Liver (tissue), 9 donors: Measurements from ENCODE around the gene FAAH2. TPM values are rescaled to one million over a fixed set of nuclear protein-coding genes. Genes with fewer than 3 reads are reported as not detected.

ENCODE experiments used
- DNase-seq: peaks from one replicate; pipeline ENCODE4 v3.0.0-alpha.2; 2017; ENCODE audit warnings: low spot score
- H3K27ac ChIP-seq, 2 donors: one replicate each; pipeline ENCODE4 v1.7.0; 2013; ENCODE audit warnings: inconsistent platforms in 2 of 2, low read length in 2 of 2, control low read depth in 1 of 2, low read depth in 1 of 2, mild to moderate bottlenecking in 1 of 2
- H3K27me3 ChIP-seq, 4 donors: one replicate each; pipeline versions ENCODE4 v1.6.1 to v1.7.0; 2013; ENCODE audit warnings: low read length in 3 of 4, inconsistent platforms in 1 of 4, mild to moderate bottlenecking in 1 of 4, moderate library complexity in 1 of 4; ENCODE audit not compliant: control insufficient read depth in 4 of 4, insufficient read depth in 4 of 4
- H3K36me3 ChIP-seq, 4 donors: one replicate each; pipeline versions ENCODE4 v1.6.1 to v1.7.0; 2013; ENCODE audit warnings: low read length in 3 of 4, mild to moderate bottlenecking in 3 of 4, low read depth in 1 of 4, moderate library complexity in 1 of 4; ENCODE audit not compliant: control insufficient read depth in 4 of 4, insufficient read depth in 3 of 4
- H3K4me1 ChIP-seq, 4 donors: one replicate each; pipeline versions ENCODE4 v1.6.1 to v1.7.0; 2013; ENCODE audit warnings: low read length in 3 of 4, mild to moderate bottlenecking in 3 of 4, moderate library complexity in 1 of 4; ENCODE audit not compliant: control insufficient read depth in 4 of 4, insufficient read depth in 4 of 4
- H3K4me3 ChIP-seq, 3 donors: one replicate each; pipeline versions ENCODE4 v1.6.1 to v1.7.0; 2013; ENCODE audit warnings: low read length in 3 of 3, control low read depth in 1 of 3, low read depth in 1 of 3, mild to moderate bottlenecking in 1 of 3
- H3K9ac ChIP-seq, 2 donors: one replicate each; pipeline ENCODE4 v1.7.0; 2013; ENCODE audit warnings: low read length in 2 of 2, mild to moderate bottlenecking in 2 of 2, moderate library complexity in 2 of 2, control low read depth in 1 of 2, low read depth in 1 of 2
- H3K9me3 ChIP-seq, 4 donors: one replicate each; pipeline versions ENCODE4 v1.6.1 to v1.7.0; 2013; ENCODE audit warnings: low read length in 3 of 4; ENCODE audit not compliant: control insufficient read depth in 4 of 4
- EGR1 ChIP-seq, 2 donors: IDR thresholded peaks; 2 replicates each; pipeline ENCODE4 v1.6.1; 2016 to 2018; ENCODE audit warnings: antibody characterized with exemption in 2 of 2, low read depth in 2 of 2
- FOXA1 ChIP-seq: IDR thresholded peaks from 2 replicates; pipeline ENCODE4 v1.6.1; 2016; ENCODE audit warnings: antibody characterized with exemption
- FOXA2 ChIP-seq: IDR thresholded peaks from 2 replicates; pipeline ENCODE4 v1.6.1; 2016; ENCODE audit warnings: antibody characterized with exemption
- GABPA ChIP-seq, 2 donors: IDR thresholded peaks in 1 of 2; conservative IDR thresholded peaks in 1 of 2; 2 replicates each; pipeline ENCODE4 v1.6.1; 2016; ENCODE audit warnings: antibody characterized with exemption in 2 of 2, mild to moderate bottlenecking in 1 of 2, moderate library complexity in 1 of 2
- HNF4A ChIP-seq, 2 donors: conservative IDR thresholded peaks; 2 replicates each; pipeline ENCODE4 v1.6.1; 2016; ENCODE audit warnings: antibody characterized with exemption in 2 of 2, mild to moderate bottlenecking in 2 of 2
- HNF4G ChIP-seq: IDR thresholded peaks from 2 replicates; pipeline ENCODE4 v1.6.1; 2016; ENCODE audit warnings: antibody characterized with exemption
- JUND ChIP-seq, 2 donors: IDR thresholded peaks; 2 replicates each; pipeline ENCODE4 v1.6.1; 2016; ENCODE audit warnings: antibody characterized with exemption in 2 of 2
- NR2F2 ChIP-seq: IDR thresholded peaks from 2 replicates; pipeline ENCODE4 v1.6.1; 2016; ENCODE audit warnings: antibody characterized with exemption
- RAD21 ChIP-seq, 2 donors: IDR thresholded peaks; 2 replicates each; pipeline ENCODE4 v1.6.1; 2016; ENCODE audit warnings: antibody characterized with exemption in 2 of 2, mild to moderate bottlenecking in 2 of 2
- RXRA ChIP-seq, 2 donors: IDR thresholded peaks; 2 replicates each; pipeline ENCODE4 v1.6.1; 2017 to 2018; ENCODE audit warnings: antibody characterized with exemption in 2 of 2, mild to moderate bottlenecking in 1 of 2
- SP1 ChIP-seq: IDR thresholded peaks from 2 replicates; pipeline ENCODE4 v1.6.1; 2018; ENCODE audit warnings: antibody characterized with exemption, mild to moderate bottlenecking
- YY1 ChIP-seq: IDR thresholded peaks from 2 replicates; pipeline ENCODE4 v1.6.1; 2016; ENCODE audit warnings: antibody characterized with exemption, mild to moderate bottlenecking
- WGBS: extraction: QIAGEN DNeasy Blood & Tissue Kit; methylation state at CpG from one replicate; pipeline ENCODE4 v1.1.7; 2013; 5-methylcytosine and 5-hydroxymethylcytosine counted together
- polyA plus RNA-seq, 2 donors: library from polyadenylated mRNA; stranded (reverse) in 1 of 2; unstranded in 1 of 2; fragments of 200-250 nt in 1 of 2; fragments of >200 nt in 1 of 2; fragmentation: Nextera tagmentation in 1 of 2; extraction: Ambion mirVana in 1 of 2; gene quantifications; one replicate each; pipeline versions ENCODE4 v1.2.1 to v1.2.3, GENCODE V29; 2013 to 2015
- total RNA-seq, 2 donors: library from RNA; depleted of rRNA; stranded (reverse); fragments of >200 nt; gene quantifications; one replicate each; pipeline ENCODE4 v1.2.3, GENCODE V29; 2014
- TF ChIP-seq, protein P1 (sequence below): IDR thresholded peaks from 2 replicates; pipeline ENCODE4 v1.6.1; 2016; ENCODE audit warnings: antibody characterized with exemption
- TF ChIP-seq, protein P2 (sequence below): IDR thresholded peaks from 2 replicates; pipeline ENCODE4 v1.6.1; 2016; ENCODE audit warnings: antibody characterized with exemption
- TF ChIP-seq, protein P3 (sequence below): IDR thresholded peaks from 2 replicates; pipeline ENCODE4 v1.6.1; 2016; ENCODE audit warnings: antibody characterized with exemption, mild to moderate bottlenecking
- TF ChIP-seq, protein P4 (sequence below): fragments of 150-350 bp; IDR thresholded peaks from 2 replicates; pipeline ENCODE4 v1.5.1; 2017; ENCODE audit warnings: improper control_type of control experiment, low read depth, low read length; ENCODE audit not compliant: missing input control
- donor health status: healthy.
- donor health status: healthy.
- donor health status: healthy.
- donor health status: healthy.
- donor health status: healthy.

The FAAH2 gene
- total and polyA plus RNA-seq, 4 donors: 3.6 to 13.9 (median 5.8) TPM

DNA sequence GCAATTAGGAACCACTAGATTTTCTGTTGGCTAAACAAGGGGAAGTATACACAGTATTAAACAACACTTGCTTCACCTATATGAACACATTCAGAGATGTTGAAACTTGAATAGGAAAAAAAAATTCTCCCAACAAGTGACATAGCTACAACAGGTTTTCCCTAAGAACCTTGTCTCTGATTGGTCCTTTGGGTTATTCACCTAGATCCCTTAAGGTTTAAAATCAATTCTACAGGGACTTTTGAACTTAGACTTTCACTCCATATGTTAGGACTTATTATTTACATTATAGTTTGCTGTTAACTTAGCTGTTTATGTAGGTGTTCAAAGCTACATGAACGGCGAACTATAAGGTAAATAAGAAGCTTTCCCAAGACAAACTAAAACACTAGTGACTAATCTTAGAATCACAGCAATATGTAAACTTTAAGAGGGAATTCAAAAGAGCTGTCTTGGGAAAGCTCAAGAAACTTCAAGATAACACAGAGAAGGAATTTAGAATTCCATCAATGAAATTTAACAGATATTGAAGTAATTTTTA, 233.1 kb downstream of the FAAH2 start:
- no peak for DNase-seq
- Histone ChIP-seq H3K9me3 (no peaks in the 10 kb centered on the region), H3K9ac (no peak overlapping the region), H3K36me3 (no peaks in the 10 kb centered on the region), H3K27ac (no peak overlapping the region), H3K4me3 (no peak overlapping the region), H3K4me1 (no peaks in the 10 kb centered on the region), H3K27me3 (no peaks in the 10 kb centered on the region)
- 36% methylated on average over 2 of the region's 2 CpGs for WGBS
- TF ChIP-seq JUND (IDR thresholded peaks at IDR 0.05) (no peak), RAD21 (IDR thresholded peaks at IDR 0.05) (no peak), RXRA (IDR thresholded peaks at IDR 0.05) (no peak), HNF4G (no peak), FOXA1 (no peak), GABPA (IDR thresholded peaks at IDR 0.05 in 1 of 2, conservative IDR thresholded peaks at IDR 0.05 in 1 of 2) (no peak), SP1 (no peak), EGR1 (IDR thresholded peaks at IDR 0.05; ENCODE audit: low read depth in 2 of 2) (no peak), FOXA2 (no peak), NR2F2 (no peak), HNF4A (conservative IDR thresholded peaks at IDR 0.05) (no peak)
- TF ChIP-seq, protein P1, sequence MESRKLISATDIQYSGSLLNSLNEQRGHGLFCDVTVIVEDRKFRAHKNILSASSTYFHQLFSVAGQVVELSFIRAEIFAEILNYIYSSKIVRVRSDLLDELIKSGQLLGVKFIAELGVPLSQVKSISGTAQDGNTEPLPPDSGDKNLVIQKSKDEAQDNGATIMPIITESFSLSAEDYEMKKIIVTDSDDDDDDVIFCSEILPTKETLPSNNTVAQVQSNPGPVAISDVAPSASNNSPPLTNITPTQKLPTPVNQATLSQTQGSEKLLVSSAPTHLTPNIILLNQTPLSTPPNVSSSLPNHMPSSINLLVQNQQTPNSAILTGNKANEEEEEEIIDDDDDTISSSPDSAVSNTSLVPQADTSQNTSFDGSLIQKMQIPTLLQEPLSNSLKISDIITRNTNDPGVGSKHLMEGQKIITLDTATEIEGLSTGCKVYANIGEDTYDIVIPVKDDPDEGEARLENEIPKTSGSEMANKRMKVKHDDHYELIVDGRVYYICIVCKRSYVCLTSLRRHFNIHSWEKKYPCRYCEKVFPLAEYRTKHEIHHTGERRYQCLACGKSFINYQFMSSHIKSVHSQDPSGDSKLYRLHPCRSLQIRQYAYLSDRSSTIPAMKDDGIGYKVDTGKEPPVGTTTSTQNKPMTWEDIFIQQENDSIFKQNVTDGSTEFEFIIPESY: no peak
- TF ChIP-seq, protein P2, sequence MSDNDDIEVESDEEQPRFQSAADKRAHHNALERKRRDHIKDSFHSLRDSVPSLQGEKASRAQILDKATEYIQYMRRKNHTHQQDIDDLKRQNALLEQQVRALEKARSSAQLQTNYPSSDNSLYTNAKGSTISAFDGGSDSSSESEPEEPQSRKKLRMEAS: no peak
- TF ChIP-seq, protein P3, sequence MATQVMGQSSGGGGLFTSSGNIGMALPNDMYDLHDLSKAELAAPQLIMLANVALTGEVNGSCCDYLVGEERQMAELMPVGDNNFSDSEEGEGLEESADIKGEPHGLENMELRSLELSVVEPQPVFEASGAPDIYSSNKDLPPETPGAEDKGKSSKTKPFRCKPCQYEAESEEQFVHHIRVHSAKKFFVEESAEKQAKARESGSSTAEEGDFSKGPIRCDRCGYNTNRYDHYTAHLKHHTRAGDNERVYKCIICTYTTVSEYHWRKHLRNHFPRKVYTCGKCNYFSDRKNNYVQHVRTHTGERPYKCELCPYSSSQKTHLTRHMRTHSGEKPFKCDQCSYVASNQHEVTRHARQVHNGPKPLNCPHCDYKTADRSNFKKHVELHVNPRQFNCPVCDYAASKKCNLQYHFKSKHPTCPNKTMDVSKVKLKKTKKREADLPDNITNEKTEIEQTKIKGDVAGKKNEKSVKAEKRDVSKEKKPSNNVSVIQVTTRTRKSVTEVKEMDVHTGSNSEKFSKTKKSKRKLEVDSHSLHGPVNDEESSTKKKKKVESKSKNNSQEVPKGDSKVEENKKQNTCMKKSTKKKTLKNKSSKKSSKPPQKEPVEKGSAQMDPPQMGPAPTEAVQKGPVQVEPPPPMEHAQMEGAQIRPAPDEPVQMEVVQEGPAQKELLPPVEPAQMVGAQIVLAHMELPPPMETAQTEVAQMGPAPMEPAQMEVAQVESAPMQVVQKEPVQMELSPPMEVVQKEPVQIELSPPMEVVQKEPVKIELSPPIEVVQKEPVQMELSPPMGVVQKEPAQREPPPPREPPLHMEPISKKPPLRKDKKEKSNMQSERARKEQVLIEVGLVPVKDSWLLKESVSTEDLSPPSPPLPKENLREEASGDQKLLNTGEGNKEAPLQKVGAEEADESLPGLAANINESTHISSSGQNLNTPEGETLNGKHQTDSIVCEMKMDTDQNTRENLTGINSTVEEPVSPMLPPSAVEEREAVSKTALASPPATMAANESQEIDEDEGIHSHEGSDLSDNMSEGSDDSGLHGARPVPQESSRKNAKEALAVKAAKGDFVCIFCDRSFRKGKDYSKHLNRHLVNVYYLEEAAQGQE: no peak
- TF ChIP-seq, protein P4, sequence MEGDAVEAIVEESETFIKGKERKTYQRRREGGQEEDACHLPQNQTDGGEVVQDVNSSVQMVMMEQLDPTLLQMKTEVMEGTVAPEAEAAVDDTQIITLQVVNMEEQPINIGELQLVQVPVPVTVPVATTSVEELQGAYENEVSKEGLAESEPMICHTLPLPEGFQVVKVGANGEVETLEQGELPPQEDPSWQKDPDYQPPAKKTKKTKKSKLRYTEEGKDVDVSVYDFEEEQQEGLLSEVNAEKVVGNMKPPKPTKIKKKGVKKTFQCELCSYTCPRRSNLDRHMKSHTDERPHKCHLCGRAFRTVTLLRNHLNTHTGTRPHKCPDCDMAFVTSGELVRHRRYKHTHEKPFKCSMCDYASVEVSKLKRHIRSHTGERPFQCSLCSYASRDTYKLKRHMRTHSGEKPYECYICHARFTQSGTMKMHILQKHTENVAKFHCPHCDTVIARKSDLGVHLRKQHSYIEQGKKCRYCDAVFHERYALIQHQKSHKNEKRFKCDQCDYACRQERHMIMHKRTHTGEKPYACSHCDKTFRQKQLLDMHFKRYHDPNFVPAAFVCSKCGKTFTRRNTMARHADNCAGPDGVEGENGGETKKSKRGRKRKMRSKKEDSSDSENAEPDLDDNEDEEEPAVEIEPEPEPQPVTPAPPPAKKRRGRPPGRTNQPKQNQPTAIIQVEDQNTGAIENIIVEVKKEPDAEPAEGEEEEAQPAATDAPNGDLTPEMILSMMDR: no peak

DNA sequence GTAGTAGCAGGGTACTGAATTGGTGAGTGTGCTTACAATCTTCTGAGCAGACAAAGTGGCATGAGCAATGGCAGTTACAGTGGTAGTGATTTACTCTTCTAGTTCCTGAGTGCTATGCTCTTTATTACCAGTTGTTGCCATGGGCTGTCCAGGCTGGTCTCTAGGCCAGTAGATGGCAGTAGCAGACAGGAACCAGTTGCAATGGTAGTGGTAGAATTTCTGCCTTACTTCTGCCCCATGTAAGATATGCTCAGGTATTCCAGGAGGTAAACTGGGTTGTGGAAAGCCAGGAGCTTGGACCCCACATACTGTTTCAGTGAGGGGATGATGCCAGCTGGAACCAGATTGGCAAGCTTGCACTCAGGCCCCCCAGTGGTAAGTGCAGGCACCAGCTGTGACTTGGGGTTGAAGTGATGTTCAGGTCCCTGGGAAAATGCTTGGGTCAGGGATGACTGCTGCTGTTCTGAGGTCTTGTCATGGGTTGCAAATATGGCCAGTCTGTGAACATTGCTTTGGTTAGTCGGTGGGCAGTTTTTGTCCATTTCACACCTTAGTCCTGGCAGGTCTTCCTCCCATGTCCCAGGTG, 242.3 kb downstream of the FAAH2 start:
- TF ChIP-seq, protein P4: peak; percentile 35
- TF ChIP-seq YY1 (no peak), FOXA1 (no peak), RAD21 (IDR thresholded peaks at IDR 0.05) (peak; percentile 39 to 70)
- TF ChIP-seq, protein P3: no peak
- H3K27me3 ChIP-seq: no peaks in the 10 kb centered on the region
- no peaks in the 10 kb centered on the region for H3K9me3 ChIP-seq
- no peak for DNase-seq
- WGBS: 65% methylated on average over 1 of the region's 1 CpG
- H3K9ac ChIP-seq: no peak overlapping the region
- no peak overlapping the region for H3K27ac ChIP-seq
- H3K4me1 ChIP-seq: no peaks in the 10 kb centered on the region
- H3K4me3 ChIP-seq: no peak overlapping the region
- H3K36me3 ChIP-seq: no peaks in the 10 kb centered on the region
